Dedifferentiated amniotic fluid mesenchymal stem cell (primary cell): ENCODE measurements around the gene TAPT1.
"Not testable (repeated sequence)": the region's sequence is repeated elsewhere in the genome, so short reads cannot be mapped to it uniquely, and the experiment has no call there.

Experiments used
- DNase-seq: peaks from one replicate; pipeline ENCODE4 v3.0.0-alpha.2; 2016; ENCODE audit errors: extremely low spot score

The TAPT1 gene

GRCh38 chr4:16217300-16218051 is 8.8 kb downstream of the TAPT1 start:
- DNase-seq = no peak

DNA sequence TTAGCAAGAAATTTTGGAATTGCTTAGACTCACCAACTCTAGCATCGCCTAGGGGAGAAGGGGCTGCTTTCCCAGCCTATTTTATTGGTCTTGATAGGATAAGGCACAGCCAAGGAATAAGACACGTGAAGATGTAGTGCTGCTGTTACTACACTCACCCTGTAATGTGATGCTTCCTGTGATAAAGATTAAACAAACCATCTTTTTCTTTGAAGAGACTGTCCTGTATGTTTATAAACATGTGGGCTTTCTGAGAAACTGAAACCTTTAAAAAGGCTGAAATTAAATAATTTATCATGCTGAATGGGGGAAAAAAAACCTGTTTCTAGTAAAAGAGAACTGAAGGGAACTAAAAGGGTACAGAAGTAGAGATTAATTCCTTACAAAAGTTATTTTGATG is 13.2 kb downstream of the TAPT1 start:
- no peak for DNase-seq

DNA sequence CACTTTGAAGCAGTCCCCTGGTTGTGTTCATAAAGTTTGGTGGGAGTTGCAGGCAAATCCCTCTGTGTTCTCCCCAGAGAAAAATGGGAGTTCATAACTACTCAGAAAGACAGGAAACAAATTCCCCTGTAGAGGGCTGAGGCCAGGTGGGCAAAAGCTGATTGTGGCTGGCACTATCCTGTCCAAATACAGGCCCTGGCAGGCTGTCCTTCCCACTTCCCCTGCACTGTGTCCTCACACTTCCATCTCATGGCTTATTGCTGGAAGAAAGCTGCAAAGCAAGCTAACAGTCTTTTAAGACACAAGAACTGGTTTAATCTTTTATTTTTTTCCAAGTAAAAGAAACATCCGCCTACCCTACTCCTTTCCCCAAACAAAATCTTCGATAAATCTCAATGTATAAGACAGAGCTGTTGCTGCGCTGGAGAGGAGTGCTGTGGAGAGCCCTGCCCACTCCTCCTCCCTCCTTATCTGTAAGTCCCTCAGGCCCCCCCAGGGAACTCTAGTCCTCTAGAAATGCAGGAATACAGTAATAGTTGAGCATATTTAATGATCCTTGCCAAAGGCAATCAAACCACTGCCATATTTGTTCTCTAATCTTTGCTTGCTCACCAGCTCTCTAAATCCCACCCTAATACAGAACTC is 14.0 kb downstream of the TAPT1 start:
- DNase-seq = no peak

DNA sequence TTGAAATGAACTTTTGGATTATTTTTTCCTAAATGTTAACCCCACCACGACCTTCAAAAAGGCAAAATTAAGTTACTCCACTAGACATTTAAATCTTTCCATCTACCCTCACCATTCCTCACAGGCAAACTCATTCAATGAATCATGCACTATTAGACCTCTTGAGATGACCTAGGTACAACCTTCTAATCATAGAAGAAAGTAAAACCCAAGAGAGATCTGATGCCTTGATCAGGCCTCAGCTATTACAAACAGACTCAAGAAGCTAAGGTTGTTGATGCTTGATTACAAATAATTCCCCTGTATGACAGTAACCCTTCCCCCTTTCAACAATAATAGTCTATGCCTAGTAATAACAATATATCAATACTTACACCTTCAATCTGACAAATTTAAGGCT is 18.9 kb downstream of the TAPT1 start:
- DNase-seq = no peak

GRCh38 chr4:16206848-16207247 is 19.4 kb downstream of the TAPT1 start:
- DNase-seq = no peak

GRCh38 chr4:16206301-16206700 is 20.0 kb downstream of the TAPT1 start:
- no peak for DNase-seq

GRCh38 chr4:16205298-16206164 is 20.7 kb downstream of the TAPT1 start:
- no peak for DNase-seq

- no peak for DNase-seq
These were observed 21.8 kb downstream of the TAPT1 start for GRCh38 chr4:16204505-16204904.

GRCh38 chr4:16203083-16203482 is 23.2 kb downstream of the TAPT1 start:
- no peak for DNase-seq

DNA sequence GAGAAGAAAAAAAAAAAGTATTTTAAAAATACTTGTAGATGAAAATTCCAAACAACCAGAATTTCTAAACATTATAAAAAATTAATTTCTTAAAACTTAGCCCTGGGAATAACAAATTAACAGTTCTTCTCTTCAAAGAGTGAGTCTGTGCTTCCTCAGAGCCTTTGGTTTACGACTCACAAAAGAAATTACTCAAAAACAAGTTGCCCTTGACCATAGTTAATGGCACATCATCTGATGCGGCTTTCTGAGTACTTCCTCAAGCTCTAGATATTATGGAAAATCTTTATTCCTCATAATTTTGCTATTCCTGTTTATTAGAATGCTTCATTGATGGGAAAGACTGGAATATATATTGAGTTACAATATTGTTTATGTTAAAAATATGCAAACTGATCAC is 23.7 kb downstream of the TAPT1 start:
- DNase-seq = no peak

DNA sequence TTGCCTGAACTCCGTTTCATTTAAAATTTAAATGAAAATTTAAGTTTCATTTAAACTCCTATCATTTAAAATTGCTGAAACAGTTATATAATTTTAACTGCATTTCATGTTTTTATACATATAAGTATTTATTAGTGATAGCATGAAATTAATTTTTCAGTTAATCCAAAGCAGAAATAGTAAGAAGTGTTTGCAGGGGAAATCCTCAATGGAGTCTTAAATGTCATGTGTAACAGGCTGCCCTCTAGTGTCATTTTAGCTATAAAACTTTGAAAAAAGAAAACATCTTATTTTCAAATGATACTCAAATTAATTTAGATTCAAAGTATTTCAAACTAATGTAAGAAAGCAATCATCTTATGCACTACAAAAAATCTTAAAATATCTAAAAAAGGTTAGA is 27.2 kb downstream of the TAPT1 start:
- peak; percentile 17 for DNase-seq

DNA sequence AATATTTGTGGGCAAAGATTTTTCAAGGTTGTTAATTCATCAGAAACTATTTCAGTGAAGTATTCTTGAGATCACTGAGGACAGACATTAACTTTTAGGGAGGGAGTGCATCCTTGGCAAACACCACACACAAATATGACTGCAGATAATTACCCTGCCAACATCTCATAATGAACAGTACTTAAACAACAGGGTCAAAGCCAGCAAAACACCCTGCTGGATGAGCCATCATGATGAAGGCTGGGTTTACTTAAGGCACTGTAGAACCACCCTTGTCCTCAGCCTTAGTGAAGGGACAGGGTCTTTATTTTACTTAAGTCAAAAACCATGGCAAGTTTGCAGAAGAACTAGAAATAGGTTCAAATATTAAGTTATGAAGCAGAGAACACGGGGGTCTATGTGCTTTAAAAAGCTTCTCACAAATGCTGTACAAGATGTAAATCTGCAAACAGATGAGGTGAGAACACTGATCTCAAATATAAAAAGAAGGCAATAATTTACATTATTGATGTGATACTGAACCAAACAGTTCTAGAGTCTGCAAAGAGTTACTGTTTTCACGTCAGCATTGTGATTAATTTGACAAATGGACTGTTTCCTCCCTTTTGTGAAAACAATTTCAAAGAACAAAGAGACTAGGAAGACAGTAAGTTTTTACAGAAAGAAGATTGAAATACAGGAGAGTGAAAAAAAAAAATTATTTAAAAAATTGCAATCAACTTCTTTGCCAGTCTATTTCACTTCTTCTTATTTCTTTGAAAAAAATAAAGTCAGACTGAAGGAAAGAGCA is 28.2 kb downstream of the TAPT1 start:
- no peak for DNase-seq

DNA sequence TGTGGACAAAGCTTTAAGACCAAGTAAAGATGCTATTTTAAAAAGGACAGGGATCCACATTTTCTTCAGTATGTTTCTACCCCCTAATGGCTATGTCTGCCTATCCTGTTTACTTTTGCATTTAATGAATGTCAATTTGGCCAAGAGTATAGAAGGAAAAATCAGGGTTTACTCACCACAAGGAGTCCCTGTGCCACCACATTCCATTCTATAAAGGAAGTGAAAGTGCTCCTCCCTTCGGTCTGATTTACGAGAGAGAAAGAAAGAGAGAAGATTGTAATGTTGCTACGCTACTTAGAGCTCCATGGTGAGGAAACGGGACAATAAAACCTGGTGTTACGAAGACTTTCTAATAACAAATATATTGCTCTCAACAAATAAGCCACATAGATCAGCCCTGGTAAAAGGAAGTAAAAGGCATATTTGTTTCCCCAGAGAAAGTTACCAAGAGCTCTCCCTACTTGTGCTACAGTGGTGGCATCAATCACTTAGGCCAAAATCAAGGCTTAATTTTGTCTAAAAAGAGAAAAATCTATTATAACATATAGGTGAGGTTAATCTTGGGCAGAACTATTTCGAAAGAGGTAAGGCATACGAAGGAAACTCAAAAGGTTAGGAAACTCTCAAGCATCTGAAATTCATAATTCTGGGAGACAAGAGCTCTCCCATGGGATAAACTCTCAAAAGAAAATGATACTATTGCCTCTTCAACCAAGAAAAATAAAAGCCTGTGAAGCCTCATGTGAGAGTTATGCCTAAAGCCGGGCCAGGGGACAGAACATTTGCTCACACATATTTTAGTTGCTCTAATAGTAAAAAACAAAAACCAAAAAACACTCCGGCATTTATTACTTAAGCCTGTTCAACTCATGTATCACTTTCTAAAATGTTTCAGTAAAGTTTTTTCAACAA is 29.5 kb downstream of the TAPT1 start:
- peak; percentile 68 for DNase-seq

DNA sequence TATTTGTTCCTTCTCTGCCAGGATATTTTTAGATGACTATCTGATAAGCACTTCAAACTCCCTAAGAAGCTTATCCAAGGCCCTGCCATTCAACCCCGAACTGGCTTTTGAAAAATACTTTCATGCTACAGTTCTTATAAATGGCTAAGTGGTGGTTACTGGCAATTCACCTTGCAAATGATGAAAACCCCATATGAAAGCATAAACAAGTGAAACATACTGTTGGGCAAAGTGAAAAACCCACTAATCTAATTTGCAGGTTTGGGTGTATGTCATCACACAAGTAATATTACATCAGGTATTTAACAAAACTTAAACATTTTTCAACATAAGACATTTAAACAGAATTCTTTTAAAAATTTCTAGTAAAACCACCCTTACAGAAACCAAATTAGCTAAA is 31.1 kb downstream of the TAPT1 start:
- no peak for DNase-seq

DNA sequence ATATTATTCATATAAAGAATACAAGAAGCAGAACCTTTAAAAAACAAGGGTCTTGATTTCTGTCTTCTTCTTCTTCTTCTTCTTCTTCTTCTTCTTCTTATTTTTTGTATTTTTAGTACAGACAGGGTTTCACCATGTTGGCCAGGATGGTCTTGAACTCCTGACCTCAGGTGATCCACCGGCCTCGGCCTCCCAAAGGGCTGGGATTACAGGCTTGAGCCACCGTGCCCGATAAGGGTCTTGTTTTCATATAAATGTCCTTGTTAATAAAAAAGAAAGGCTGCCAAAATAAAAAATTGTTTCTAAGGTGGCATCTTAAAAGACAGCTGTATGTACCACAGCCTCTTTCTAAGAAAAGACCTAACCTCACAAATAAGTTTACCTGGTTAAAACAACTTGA is 31.5 kb downstream of the TAPT1 start:
- DNase-seq = not testable (repeated sequence)

DNA sequence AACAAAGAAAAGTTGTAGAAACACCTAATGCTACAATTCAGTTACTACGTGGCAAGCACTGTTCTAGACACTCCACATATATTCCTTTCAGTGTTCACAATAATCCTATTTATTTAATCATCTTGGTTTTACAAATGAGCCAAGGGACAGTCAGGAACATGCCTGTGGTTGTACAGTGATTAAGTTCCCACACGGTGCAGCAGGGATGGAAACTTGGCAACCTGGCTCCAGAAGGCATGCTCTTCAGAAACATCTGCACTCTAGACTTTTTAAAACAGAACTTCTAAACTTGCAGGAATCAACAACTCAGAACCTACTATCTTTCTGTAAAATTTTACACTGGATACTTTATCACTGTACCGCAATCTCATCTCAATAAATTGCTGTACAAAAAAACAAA is 32.1 kb downstream of the TAPT1 start:
- no peak for DNase-seq

GRCh38 chr4:16192631-16193518 is 33.4 kb downstream of the TAPT1 start:
- no peak for DNase-seq

DNA sequence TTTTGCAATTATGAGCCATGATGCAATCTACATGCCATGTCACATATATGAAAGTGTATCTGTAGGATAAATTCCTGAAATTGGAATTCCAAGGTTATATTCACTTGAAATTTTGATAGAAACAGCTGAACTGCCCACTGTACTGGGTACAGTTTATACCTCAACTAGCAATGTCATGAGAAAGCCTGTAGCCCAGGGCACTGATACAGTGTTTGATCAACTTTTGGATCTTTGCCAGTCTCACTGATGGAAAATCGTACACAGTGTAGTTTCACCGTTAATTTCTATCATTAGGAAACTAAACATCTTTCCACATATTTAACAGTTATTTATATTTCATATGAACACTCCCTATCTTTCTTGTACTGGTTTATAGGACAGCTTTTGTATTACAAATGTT is 34.2 kb downstream of the TAPT1 start:
- DNase-seq = no peak

- no peak for DNase-seq
These were observed 38.8 kb downstream of the TAPT1 start for GRCh38 chr4:16187455-16187854.

DNA sequence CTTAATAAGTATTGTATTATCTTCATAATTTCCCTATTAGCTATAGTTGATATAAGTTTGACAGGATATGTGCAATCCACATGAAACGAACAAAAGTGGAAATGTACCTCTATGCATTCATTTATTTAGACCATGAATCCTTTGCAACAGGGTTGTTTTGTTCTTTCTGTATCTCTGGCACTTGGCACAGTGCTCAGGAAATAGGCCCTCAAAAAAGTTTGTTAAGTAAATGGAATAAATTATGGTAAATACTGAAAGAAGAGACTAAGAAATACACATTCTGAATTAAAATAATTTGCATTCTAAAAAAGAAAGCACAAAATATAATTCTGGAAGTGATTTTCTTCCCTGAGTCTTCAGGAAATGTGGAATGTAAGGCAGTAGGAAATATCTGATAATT is 39.3 kb downstream of the TAPT1 start:
- DNase-seq = no peak
